ENCODE data around the gene RPL28. TPM values are rescaled to one million over a fixed set of nuclear protein-coding genes. Genes with fewer than 3 reads are reported as not detected.

RPL28 gene
- 664 TPM for total RNA-seq
- long read RNA-seq, full-length matches to known transcripts: 137 of 159 reads
- long read RNA-seq, partial matches to known transcripts: 16 of 159 reads
- long read RNA-seq, other reads (novel, unspliced or antisense): 6 of 159 reads

DNA sequence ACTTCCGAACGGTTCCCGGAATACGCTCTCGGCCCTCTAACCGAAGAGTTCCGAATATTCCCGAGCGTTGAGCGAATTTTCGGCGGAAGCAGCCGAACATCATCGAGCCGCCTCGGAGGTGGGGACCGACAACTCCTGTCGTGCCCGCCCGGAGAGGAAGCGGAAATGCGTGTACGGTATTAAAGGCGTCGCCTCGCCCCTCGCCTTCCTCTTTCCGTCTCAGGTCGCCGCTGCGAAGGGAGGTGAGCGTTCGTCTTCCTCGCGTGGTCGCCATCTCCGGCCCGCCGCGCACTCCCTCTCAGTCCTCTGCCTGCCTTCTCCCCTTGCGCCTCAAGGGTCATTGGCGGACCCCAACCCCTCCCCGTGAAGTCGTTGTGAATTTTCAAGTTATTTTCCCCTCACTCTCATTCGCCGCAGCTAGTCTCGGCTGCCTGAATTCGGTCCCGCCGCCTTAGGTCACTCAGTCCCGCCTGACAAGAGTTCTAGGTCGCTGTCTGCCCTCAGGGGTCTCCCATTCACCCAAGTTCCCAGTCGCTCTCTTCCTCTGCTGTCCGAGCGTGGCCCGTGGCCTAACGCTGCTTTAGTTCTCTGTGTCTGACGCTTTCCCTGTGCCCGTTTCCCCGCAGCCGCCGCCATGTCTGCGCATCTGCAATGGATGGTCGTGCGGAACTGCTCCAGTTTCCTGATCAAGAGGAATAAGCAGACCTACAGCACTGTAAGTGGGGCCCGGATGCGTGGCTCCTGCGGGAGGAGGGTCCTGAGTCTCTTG, at the start of gene RPL28:
Gene RPL28 (plus strand): TSS at position 209 of the 769 bp plus-strand sequence. CDS start 426 bp downstream, at position 635.
- DNase-seq (ENCODE audit: missing footprints): peak; percentile 98
- intact Hi-C loops (cut with DNase I): loop anchor here (1.0 to 10.0 kb wide), 4 partner anchors 47 to 219 kb away; partner anchors contain the start of genes ISOC2, KMT5C, ZNF524 and ZNF865
- peak; percentile 92 for ATAC-seq

DNA sequence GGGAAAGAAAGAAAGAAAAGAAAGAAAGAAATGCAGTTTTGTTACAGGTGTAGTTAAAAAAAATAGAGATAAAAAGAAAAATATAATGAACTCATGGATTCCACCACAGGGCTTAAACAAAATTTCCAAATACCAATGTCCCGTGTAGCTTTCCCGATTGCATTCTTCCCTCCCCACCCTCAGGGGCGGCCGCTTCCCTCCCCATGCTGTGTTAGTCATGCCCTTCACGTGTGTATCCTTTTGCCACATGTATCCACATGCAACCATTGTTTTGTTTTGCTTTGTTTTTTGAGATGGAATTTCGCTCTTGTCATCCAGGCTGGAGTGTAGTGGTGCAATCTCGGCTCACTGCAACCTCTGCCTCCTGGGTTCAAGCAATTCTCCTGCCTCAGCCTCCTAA, 49.6 kb upstream of the RPL28 start:
- DNase-seq (ENCODE audit: missing footprints): no peak
- no peak for ATAC-seq
- intact Hi-C loops (cut with DNase I): no loop called here

DNA sequence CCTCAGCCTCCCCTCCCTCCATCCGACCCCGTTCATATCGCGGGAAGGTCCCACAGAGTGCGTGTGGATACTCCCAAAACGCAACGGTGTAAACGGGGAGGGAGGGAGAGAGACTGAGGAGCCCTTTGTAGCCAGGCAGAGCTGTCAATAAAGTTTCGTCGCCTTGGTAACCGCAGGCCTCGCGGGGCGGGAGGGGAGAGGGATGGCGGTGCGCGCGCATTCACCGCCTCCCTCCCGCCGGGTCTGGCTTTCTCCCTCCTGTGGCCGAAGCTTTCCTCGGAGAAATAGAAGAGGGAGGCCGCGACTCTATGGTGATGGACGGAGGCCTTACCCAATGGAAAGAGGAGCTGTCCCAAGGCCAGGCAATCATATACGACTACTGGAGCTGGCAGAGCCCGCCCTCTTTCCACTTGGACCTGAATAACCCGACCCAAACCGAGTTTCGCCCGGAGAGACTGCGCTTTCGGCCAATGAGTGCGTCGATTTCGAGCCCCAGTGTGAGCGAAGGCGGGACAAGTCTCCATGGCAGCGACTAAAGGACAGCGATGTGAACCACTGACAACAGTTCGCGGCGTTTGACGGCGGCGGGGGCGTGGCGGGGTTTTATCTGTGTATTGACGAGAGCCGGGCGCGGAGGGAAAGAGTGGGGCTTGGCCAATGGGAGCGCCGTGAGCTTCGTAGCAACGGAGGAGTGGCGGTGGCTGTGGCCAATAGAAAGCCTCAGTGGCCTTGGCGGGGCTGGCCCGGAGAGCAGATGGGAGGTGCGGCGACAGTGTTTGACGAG, 46.4 kb upstream of the RPL28 start, which contains the start of gene KMT5C:
Gene KMT5C (plus strand): TSS at position 772 of the 784 bp plus-strand sequence. CDS start 2,061 bp downstream, outside the sequence.
- peak; percentile 100 for DNase-seq (ENCODE audit: missing footprints)
- peak; percentile 95 for ATAC-seq
- intact Hi-C loops (cut with DNase I): loop anchor here (1.0 kb wide), 1 partner anchor 46 kb away; the partner anchor contains the start of gene RPL28

DNA sequence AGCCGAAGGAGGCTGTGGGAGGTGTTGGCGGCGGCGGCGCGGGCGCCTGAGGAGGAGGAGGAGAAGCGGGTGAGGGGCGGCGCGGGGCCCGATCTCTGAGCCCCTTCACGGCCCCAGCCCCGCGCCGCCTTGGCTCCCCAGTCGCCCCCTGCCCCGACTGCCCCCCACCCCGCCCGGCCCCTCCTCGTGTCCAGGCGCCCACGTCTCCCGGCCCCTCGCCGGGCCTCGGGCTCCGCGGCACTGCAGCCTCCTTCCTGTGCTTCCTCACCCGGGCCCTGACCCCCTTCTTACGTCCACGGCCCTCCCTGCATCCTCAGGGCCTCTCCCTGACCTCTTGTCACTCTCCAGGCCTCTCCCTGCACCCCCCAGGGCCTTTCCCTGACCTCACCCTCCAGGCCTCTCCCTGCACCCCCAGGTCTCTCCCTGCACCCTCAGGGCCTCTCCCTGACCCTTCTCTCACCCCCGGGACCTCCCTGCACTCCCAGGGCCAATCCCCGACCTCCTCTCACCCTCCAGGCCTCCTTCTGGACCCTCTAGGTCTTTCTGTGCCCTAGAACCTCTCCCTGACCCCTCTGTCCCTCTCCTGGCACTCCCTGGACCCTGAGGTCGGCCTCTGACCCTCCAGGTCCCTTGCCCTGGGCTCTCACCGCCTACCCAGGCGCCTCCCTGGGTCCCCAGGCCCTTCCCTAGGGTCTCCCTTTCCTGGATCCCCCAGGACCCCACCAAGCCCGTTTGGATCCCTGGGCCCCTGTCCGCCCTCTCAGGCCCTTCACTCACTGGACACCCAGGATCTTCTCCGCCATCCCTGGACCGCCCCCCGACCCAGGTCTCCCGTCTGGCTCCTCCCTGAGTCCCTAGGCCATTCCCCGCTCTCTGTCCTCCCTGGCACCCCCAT, 45.6 kb upstream of the RPL28 start:
- DNase-seq (ENCODE audit: missing footprints): no peak
- ATAC-seq: no peak
- intact Hi-C loops (cut with DNase I): loop anchor here (1.0 to 5.0 kb wide), 2 partner anchors 38 to 45 kb away; partner anchors contain the start of gene RPL28

DNA sequence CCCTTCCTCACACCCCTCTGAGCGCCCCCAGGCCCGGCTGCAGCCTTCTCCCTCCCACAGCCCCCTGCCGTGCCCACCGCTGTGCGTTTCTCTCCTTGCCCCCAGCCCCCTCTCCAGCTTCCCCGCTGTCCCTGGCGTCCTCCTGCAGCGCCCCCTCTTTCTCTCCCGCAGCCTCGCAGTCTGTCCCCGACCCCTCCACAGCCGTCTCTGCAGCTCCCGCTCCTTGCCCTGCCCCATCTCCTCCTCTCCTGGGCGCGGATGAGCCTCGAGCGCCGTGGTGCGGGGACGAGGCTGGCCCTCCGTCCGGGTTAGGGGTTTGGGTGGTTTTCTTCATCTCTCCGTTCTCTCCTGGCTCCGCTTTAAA, 45.0 kb upstream of the RPL28 start:
- no peak for ATAC-seq
- intact Hi-C loops (cut with DNase I): loop anchor here (5.0 kb wide), 1 partner anchor 38 kb away; no protein-coding TSS in a partner anchor
- no peak for DNase-seq (ENCODE audit: missing footprints)

- ATAC-seq (no peak), DNase-seq (ENCODE audit: missing footprints) (peak; percentile 88)
- intact Hi-C loops (cut with DNase I): loop anchor here (5.0 kb wide), 1 partner anchor 39 kb away; no protein-coding TSS in a partner anchor
These were observed 44.6 kb upstream of the RPL28 start for GRCh38 chr19:55341171-55341588.

- intact Hi-C loops (cut with DNase I): loop anchor here (5.0 kb wide), 1 partner anchor 40 kb away; no protein-coding TSS in a partner anchor
- no peak for ATAC-seq
These were observed 43.9 kb upstream of the RPL28 start for GRCh38 chr19:55341595-55342531.

DNA sequence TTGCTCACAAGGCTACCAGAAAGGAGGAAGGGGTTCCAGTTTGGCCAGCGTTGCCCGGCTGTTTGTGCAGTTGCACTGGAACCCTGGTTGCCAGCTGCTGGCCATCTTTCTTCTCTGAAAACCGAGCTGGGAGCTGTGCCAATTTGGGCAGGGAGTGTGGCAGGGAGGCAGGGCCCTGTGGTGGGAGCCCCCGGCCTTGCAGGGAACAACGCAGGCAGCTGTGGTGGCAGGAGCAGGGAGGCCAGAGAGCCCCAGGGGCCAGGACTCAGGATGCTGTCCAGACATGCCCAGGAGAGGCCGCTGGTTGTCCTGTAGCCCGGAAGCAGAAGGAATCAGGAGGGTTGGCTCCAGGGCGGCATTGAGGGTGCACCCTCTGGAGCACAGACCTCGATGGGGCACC, 41.3 kb upstream of the RPL28 start:
- intact Hi-C loops (cut with DNase I): loop anchor here (5.0 kb wide), 1 partner anchor 42 kb away; no protein-coding TSS in a partner anchor
- DNase-seq (ENCODE audit: missing footprints) (no peak), ATAC-seq (no peak)

More at GRCh38 chr19:55341595-55342531, 43.9 kb upstream of the RPL28 start:
- DNase-seq (ENCODE audit: missing footprints): no peak

DNA sequence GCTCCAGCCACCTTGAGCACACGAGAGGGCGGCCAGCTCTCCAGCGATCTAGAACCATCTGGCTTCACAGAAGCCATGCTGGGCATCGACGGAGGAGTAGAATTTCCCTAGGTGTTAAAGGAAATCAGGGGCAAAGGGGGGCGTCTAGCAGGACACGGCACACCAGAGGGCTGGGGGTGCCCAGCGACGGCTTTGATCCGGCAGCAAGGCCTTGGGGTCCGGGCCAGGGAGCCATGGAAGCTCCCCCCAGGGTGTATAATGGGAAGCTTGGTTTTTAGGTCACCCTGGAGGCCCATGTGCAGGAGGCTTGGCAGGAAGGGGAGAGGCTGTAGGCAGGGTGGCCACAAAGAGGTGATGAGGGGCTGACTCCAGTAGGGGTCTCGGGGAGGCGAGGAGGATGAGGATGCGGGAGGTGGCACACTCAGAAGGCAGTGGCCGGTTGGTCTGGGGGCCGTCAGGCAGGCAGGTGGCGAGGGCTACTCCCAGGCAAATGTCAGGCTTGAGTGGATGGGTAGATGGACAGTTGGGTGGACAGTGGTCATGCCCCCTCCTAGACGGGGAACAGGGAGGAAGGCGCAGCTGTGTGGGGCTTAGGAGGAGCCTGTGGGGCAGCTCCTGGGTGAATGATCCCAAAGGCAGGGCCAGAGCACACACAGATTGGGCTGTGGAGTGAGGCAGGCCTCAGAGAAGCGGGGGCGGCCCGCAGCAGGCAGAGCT, 40.5 kb upstream of the RPL28 start:
- no peak for DNase-seq (ENCODE audit: missing footprints)
- no peak for ATAC-seq
- intact Hi-C loops (cut with DNase I): no loop called here

- ATAC-seq (peak; percentile 21), DNase-seq (ENCODE audit: missing footprints) (no peak)
- intact Hi-C loops (cut with DNase I): no loop called here
These were observed 39.7 kb upstream of the RPL28 start for GRCh38 chr19:55345818-55346724.

- intact Hi-C loops (cut with DNase I): no loop called here
- peak; percentile 21 for ATAC-seq
- no peak for DNase-seq (ENCODE audit: missing footprints)
These were observed 38.8 kb upstream of the RPL28 start for GRCh38 chr19:55346725-55347441.

- intact Hi-C loops (cut with DNase I): no loop called here
- no peak for DNase-seq (ENCODE audit: missing footprints)
- ATAC-seq: no peak
These were observed 38.2 kb upstream of the RPL28 start for GRCh38 chr19:55347442-55348009.

- intact Hi-C loops (cut with DNase I): no loop called here
These were observed 37.3 kb upstream of the RPL28 start for GRCh38 chr19:55348317-55349034.

More at GRCh38 chr19:55348317-55349034, 37.3 kb upstream of the RPL28 start:
- no peak for DNase-seq (ENCODE audit: missing footprints)
- no peak for ATAC-seq

Data from Right ventricle myocardium inferior (tissue), 1 donor.